KOPT-K1 (cell line): ENCODE results near the gene ZNF783.

Source experiments
- H3K27ac ChIP-seq: fragments of 200-600 bp; sonication (generic); 2 replicates; pipeline ENCODE4 v1.5.1; 2016; ENCODE audit warnings: antibody characterized with exemption, mild to moderate bottlenecking, low read depth, low read length; ENCODE audit not compliant: poor library complexity, severe bottlenecking
- H3K36me3 ChIP-seq: fragments of 200-600 bp; sonication (generic); 2 replicates; pipeline ENCODE4 v1.5.1; 2017; ENCODE audit warnings: antibody characterized with exemption, mild to moderate bottlenecking, low read length, moderate library complexity; ENCODE audit not compliant: insufficient read depth
- H3K9me3 ChIP-seq: fragments of 200-600 bp; sonication (generic); 2 replicates; pipeline ENCODE4 v1.5.1; 2017; ENCODE audit warnings: antibody characterized with exemption, low read length, mild to moderate bottlenecking; ENCODE audit not compliant: insufficient read depth, poor library complexity, severe bottlenecking

The ZNF783 gene

DNA sequence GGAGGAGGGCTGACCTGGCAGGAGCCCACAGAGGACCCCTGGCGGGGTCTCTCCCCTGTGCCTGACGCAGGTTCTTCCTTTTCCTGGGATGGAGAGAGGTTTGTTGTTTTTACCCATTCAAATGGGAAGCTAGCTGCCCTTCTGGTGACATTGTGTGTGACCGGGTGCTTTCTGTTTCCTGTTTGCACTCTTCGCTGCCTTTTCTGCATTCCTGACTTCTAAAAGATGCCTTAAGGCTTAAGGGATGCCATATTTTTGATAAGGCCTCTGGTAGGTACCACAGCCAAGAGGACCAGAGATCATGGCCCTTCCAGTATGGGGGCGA, 20.3 kb downstream of the ZNF783 start:
- Histone ChIP-seq H3K9me3 (no peaks in the 10 kb centered on the region), H3K27ac (no peak overlapping the region)

DNA sequence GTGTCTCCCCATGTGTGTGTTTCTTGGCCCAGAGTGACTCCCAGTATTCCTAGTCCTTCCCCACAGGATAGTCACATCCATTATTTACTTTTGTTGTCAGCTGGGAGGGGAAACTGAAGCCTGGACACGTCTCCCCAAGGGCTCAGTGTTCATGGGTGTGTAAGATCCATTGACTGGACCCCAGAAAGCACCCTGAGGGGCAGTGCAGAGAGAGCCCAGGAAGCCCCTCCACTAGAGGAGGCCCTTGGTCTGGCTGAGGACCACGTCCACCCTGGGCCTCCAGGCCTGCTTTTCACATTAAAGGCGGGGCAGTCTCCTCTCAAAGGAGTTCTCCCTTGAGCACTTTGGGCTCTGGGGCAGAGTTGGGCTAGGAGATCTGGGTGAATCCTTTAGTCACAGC, 21.3 kb downstream of the ZNF783 start:
- Histone ChIP-seq H3K36me3 (peaks cover 45% of the 10 kb centered on the region; the same call in 1 of the 2 replicates), H3K27ac (peak overlapping the region; percentile 26), H3K9me3 (no peaks in the 10 kb centered on the region)

More for the DNA sequence above, 20.3 kb downstream of the ZNF783 start:
- peaks cover 46% of the 10 kb centered on the region; the same call in 1 of the 2 replicates for H3K36me3 ChIP-seq

DNA sequence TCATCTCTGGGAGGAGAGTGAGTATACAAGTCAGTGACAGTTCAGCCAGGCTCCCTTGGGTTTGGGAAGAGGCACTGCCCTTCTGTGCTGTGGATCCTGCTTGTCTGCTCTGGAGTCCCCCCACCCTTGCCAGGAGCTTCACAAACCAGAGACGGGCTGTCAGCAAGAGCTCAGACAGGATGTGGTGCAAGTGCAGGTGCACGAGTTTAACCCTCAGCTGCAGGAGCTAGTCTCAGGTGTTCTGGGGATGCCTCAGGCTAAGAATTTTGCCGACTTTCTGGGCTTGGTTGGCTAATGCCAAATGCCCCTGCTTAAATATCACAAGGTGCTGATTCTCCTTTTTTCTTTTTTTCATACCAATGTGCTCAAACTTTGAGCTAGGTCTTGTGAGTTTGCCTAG, 22.3 kb downstream of the ZNF783 start:
- Histone ChIP-seq H3K36me3 (peaks cover 45% of the 10 kb centered on the region; the same call in 1 of the 2 replicates), H3K27ac (peak overlapping the region; percentile 26)

DNA sequence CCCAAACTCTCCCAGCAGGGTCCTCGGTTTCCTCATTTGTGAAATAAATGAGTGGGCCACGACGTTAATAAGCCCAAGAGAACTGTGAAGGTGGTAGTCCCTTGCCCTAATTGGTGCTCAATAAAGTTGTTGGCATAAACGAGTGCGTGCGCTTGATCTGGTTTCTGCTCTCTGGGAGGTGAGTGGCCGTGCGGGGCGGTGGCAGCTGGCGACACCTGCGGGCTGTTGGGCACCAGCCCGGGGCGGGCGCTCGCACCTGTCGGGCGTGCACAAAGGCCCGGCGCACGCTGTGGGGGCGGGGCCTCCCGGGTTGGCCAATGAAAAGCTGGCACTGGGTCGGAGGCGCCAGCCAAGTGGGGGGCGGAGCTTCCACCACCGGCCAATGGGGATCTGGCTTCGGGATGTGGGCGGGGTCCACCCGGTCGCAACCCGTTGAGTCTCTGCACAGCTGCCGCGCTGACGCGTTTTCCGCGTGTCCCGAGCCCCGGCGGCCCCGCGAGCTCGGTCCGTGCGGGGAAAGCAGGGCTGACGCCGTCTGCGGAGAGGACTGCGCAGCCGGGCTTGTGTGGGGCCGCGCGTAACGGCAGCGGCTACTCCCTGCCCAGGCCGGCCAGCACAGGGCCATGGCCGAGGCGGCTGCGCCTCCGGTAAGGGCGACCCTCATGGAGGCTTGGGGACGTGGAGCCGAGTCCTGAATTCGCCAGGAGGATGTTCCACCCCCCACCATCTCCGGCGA, 23.0 kb downstream of the ZNF783 start:
- peaks cover 51% of the 10 kb centered on the region; the same call in 1 of the 2 replicates for H3K36me3 ChIP-seq
- H3K27ac ChIP-seq: peak overlapping the region; percentile 26
- H3K9me3 ChIP-seq: no peaks in the 10 kb centered on the region

More for the DNA sequence above, 22.3 kb downstream of the ZNF783 start:
- no peaks in the 10 kb centered on the region for H3K9me3 ChIP-seq

DNA sequence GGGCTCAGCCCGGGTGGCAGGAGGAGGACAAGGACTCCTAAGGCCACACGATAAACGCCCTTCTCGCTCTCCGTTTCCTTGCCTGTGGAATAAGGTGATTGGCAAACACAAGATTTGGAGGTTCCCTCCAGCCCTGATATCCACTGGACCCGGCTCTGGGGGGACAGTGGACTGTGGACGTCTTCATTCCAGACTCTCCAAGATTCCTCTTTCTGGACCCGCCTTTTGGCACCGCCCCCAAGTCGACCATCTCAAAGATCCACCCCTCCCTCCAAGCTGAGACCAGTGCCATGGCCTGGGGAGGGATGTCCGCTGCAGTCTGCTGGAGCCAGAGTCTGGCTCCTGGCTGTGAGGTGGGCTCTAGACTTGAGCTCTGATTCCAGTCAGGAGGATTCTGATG, 23.6 kb downstream of the ZNF783 start:
- Histone ChIP-seq H3K27ac (no peak overlapping the region), H3K9me3 (no peaks in the 10 kb centered on the region), H3K36me3 (peaks cover 49% of the 10 kb centered on the region; the same call in 1 of the 2 replicates)

DNA sequence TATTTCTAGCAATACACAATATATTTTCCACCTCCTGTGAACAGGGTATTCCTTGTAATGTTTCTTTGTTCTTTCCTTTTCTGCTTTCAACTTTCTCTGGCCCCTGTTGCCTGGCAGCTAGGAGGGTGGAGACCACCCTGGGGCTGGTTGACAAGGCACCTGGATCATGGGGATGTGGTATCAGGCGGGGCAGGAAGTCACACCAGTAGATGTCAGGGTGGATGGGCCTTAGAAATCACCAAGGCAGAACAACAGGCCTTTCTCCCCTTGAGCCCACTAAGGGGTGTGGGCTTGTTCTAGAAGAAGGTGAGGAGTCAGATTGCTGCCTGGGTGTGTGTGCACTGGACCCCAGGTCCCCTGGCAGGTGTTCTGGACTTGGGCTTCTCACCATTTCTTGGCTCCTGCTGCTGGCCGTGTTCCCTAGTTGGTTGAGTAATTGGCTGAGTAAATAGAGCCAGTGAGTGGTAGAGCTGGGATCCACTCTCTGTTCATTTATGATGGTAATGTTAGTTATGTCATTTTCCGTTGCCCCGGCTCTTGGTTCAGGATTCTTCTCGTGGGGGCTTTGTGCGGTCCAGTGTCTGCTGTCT, 24.9 kb downstream of the ZNF783 start:
- Histone ChIP-seq H3K36me3 (peaks cover 44% of the 10 kb centered on the region), H3K9me3 (no peaks in the 10 kb centered on the region), H3K27ac (peak overlapping the region; percentile 26)

DNA sequence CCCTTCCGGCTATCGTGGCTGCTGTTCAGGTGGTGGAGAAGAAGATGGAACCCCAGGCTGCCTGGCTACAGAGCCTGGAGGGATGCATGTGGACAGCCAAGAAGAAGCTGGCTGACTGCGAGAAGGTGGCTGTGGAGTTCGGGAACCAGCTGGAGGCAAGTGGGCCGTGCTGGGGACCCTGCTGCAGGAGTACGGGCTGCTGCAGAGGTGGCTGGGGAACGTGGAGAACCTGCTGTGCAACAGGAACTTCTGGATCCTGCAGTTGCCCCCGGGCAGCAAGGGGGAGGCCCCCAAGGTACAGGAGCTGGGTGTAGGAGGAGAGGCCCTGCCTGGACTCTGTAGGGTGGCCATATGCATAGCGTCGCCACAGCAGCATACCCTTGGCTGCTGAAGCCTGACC, 25.6 kb downstream of the ZNF783 start:
- Histone ChIP-seq H3K9me3 (no peaks in the 10 kb centered on the region), H3K36me3 (peaks cover 46% of the 10 kb centered on the region), H3K27ac (peak overlapping the region; percentile 26)

DNA sequence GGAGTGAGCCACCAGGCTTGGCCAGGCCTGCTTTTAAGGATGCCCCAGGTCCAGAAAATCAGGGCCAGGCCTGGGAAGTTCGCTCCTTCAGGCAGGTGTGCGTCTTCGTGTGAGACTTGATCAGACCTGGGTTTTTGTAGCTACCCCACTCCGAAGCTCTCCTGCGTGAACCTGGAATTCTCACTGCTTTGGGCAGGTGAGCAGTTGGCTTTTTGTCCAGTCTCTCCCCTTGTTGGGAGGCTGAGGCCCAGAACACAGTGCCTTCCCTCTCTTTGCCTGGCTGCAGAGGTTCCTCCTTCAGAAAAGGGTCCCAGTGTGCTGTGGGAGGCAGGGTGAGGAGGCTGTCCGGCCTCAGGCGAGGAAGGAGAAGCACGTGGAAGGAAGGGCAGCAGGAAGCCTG, 27.3 kb downstream of the ZNF783 start:
- peaks cover 55% of the 10 kb centered on the region for H3K36me3 ChIP-seq
- H3K9me3 ChIP-seq: no peaks in the 10 kb centered on the region
- H3K27ac ChIP-seq: no peak overlapping the region

DNA sequence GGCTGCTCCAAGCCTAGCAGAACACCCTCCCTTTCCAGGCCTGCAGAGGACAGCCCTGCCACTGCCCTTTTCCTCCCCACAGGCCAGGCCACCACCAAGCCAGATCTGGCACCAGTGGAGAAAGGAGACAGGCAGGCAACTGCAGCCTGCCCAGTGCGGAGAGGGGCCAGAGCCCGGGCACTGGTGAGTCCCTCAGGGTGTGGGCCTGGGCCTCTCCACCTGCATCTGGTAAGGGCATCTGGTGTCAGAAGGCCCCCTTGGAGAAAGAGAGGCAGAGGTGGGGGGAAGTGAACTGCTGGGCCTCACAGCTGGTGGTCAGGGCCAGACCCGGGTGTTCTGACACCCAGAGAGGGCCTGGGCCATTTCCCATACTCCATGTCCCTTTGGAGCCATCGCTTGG, 27.9 kb downstream of the ZNF783 start:
- Histone ChIP-seq H3K9me3 (no peaks in the 10 kb centered on the region), H3K27ac (no peak overlapping the region), H3K36me3 (peaks cover 60% of the 10 kb centered on the region)

DNA sequence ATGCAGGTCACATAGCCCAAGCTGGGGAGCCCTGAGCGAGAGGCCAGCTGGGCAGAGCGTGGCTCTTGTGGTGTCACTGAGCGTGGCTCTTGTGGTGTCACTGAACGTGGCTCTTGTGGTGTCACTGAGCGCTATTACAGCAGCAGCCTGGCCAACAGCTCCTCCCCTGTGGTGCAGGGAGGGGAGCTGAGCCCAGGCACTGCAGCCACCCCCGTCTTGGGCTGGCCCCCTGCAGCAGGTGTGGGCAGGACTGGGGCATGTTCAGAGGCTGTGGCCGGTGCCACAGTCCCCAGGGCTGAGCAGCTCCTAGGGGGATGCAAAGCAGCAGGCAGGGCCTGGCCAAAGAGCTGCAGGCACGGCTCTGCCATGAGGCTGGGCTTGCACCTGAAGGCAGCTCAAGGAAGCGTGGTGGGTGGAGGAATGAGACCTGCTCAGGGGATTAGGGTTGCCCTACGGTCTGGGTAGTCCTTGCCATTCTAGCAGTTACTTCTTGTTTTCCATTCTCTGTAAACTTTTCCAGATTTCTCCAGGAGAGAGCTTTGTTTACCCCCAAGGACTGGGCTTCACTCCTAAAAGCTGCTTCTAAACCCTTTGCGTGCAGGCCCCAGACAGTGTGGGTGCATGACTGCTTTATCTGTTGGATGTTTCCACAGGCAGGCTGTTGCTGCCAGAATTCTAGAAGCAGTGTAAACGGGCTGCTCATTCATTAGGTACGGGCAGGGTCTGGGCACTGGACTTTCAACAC, 29.2 kb downstream of the ZNF783 start:
- Histone ChIP-seq H3K9me3 (no peaks in the 10 kb centered on the region), H3K36me3 (peaks cover 70% of the 10 kb centered on the region), H3K27ac (no peak overlapping the region)

DNA sequence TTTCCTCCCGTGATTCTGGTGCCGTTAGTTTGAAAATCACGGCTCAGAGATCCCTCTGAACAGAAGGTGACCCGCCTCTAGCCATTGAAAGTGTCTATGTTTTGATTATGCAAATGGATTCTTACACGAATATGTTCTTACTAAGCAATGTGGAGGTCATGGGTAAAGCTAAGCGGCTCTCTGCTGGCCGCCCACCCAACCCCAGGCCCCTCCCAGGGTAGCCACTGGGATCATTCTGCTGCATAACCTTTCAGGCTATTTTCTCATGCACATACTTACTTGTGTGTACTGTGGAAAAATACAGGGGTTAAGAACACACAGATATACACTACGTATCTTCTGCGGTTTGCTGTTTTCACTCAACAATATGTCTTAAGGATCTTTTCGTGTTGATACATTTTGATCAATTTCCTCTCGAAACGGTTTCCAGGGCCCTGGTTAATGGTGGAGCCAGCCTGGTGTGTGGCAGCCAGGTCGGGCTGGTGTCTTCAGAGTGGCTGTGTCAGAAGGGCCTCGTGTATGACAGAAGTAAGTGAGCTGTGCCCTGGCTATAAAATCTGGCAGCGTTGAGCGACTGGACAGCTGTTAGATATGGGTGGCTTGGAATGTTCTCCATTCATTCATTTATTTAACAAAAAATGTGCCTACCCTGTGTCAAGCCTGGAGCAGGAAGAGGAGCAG, 29.9 kb downstream of the ZNF783 start:
- H3K27ac ChIP-seq: no peak overlapping the region
- peaks cover 73% of the 10 kb centered on the region for H3K36me3 ChIP-seq
- no peaks in the 10 kb centered on the region for H3K9me3 ChIP-seq

DNA sequence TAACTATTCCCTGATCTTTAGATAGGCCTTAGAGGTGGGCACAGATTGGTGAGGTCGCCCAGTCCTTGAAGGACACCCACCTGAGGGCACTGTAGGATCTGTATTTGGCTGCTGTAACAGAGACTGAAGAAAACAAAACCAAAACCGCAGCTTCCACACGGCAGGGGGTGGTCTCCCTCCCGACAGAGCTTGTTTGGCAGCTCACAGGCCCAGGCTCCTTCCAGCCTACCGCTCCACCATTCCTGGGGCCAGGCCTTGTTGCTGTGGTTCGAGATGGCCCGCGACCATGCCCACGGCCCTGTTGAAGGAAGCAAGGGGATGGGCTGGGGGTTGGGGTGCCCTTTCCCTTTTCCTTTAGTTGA, 30.4 kb downstream of the ZNF783 start:
- Histone ChIP-seq H3K9me3 (no peaks in the 10 kb centered on the region), H3K27ac (no peak overlapping the region)

DNA sequence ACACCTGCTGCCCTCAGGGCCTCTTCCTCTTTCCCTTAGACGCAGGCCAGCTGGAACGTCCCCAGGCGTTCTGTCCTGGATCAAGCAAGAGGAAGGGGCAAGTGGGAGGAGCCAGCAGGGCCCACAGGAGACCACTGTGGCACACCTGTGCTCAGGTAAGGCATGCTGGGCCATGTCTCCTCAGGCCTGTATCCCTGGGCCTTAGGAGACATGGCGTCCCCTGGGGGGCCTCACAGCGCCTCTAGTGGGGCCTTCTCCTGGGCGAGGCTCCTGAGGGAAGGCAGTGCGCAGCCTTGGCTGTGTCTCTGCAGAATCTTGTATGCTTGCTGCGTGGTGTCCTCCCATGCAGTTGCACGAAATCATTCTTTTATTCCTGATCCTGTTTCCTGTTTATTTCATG, 31.3 kb downstream of the ZNF783 start:
- peaks cover 67% of the 10 kb centered on the region for H3K36me3 ChIP-seq
- H3K27ac ChIP-seq: no peak overlapping the region
- H3K9me3 ChIP-seq: no peaks in the 10 kb centered on the region

More for the DNA sequence above, 30.4 kb downstream of the ZNF783 start:
- H3K36me3 ChIP-seq: peaks cover 75% of the 10 kb centered on the region

DNA sequence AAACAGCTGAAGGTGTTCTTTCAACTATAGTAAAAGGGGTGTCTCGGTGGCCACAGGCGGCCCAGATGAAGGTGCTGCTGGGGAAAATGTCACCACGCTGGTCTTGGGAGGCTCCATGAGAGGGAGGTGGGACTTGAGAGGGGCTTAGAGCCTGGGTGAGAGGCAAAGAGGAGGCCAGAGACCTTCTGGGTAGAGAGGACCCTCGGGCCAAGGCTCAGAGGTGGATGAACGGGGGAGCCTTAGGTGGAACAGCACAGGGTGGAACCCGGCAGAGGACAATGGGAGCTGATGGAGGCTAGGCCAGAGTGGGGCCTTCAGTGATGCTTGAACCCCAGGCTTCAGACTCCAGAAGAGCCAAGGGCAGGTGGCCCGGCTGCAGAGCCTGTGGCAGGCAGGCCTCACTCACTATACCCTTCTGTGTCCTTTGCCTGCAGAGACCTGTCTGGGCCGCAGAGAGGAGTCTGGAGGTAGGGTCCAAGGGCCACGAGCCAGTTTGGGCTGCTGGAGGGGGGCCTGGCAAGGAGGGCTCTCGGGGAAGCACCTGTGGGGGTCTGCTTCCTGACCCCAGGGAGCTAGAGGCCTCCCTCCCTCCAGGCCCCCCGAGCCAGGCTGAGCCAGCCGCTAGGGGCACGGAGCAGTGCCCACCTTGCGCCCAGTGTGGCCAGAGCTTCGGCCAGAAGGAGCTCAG, 32.1 kb downstream of the ZNF783 start:
- no peak overlapping the region for H3K27ac ChIP-seq
- peaks cover 60% of the 10 kb centered on the region for H3K36me3 ChIP-seq
- no peaks in the 10 kb centered on the region for H3K9me3 ChIP-seq
